Measurements from ENCODE around the gene ITM2A. TPM values are rescaled to one million over a fixed set of nuclear protein-coding genes. Genes with fewer than 3 reads are reported as not detected.

ITM2A gene
- total RNA-seq, 4 donors from 2014 or later, result 23.4 to 45.1 (median 27.2) TPM

GRCh38 chrX:79325263-79325958, 41.7 kb downstream of the ITM2A start:
- DNase-seq (ENCODE audit: low spot score in 2 of 2), result no peak
- TF ChIP-seq, protein P1, sequence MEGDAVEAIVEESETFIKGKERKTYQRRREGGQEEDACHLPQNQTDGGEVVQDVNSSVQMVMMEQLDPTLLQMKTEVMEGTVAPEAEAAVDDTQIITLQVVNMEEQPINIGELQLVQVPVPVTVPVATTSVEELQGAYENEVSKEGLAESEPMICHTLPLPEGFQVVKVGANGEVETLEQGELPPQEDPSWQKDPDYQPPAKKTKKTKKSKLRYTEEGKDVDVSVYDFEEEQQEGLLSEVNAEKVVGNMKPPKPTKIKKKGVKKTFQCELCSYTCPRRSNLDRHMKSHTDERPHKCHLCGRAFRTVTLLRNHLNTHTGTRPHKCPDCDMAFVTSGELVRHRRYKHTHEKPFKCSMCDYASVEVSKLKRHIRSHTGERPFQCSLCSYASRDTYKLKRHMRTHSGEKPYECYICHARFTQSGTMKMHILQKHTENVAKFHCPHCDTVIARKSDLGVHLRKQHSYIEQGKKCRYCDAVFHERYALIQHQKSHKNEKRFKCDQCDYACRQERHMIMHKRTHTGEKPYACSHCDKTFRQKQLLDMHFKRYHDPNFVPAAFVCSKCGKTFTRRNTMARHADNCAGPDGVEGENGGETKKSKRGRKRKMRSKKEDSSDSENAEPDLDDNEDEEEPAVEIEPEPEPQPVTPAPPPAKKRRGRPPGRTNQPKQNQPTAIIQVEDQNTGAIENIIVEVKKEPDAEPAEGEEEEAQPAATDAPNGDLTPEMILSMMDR (IDR thresholded peaks at IDR 0.05), result no peak
- TF ChIP-seq EP300 (IDR thresholded peaks at IDR 0.05) (no peak), POLR2A (IDR thresholded peaks at IDR 0.05) (no peak), POLR2AphosphoS5 (IDR thresholded peaks at IDR 0.05) (no peak)
- H3K27me3 ChIP-seq, result no peaks in the 10 kb centered on the region
- no peak overlapping the region for H3K27ac ChIP-seq
- no peak overlapping the region for H3K4me3 ChIP-seq
- WGBS, result 66% methylated on average over 8 of the region's 8 CpGs
- H3K36me3 ChIP-seq, result no peaks in the 10 kb centered on the region
- H3K4me1 ChIP-seq, result no peaks in the 10 kb centered on the region
- H3K9me3 ChIP-seq, result no peaks in the 10 kb centered on the region

Other genes with a start within 250 kb of the ITM2A start
- under 1 TPM in 1 of 4 donors, not detected in 3; 0.21 TPM for gene GPR174, start 222.6 kb downstream of the ITM2A start, total RNA-seq

All from suprapubic skin (tissue), 4 donors.